H1 (cell line): ENCODE data around the gene NR1H3. TPM values are rescaled to one million over a fixed set of nuclear protein-coding genes. Genes with fewer than 3 reads are reported as not detected.

Source experiments
- CTCF ChIA-PET: fragments of 300-600 bp; sonication (Branson Sonifier 250); formaldehyde crosslinking; loops from one replicate; lab custom pipeline; 2021; ENCODE audit not compliant: partially characterized antibody; lab: Charles Lee
- POLR2A ChIA-PET: fragments of 300-600 bp; sonication (Branson Sonifier 250); formaldehyde crosslinking; loops from one replicate; lab custom pipeline; 2021; ENCODE audit warnings: inconsistent platforms; ENCODE audit not compliant: partially characterized antibody; lab: Charles Lee
- DNase-seq, 2 experiments: peaks; one replicate each; pipeline versions ENCODE4 v3.0.0 to v3.0.0-alpha.2; 2010 to 2022; ENCODE audit warnings: low spot score in 2 of 2, low read depth in 1 of 2, mixed read lengths in 1 of 2
- FAIRE-seq: peaks from 2 replicates; lab custom pipeline; 2011; peaks lifted over from hg19 to GRCh38; lab: Jason Lieb, UNC
- H2AFZ ChIP-seq: 2 replicates; pipeline ENCODE4 v1.8.1; 2012; ENCODE audit warnings: low read length, inconsistent platforms
- H2AK5ac ChIP-seq: 2 replicates; pipeline ENCODE4 v1.6.1; 2013; ENCODE audit warnings: low read depth, low read length
- H2BK120ac ChIP-seq: replicated peaks from 2 replicates; pipeline ENCODE3; 2013; ENCODE audit warnings: low read depth, low read length, inconsistent platforms
- H2BK12ac ChIP-seq: 2 replicates; pipeline ENCODE4 v1.6.1; 2013; ENCODE audit warnings: low read depth, low read length
- H2BK15ac ChIP-seq: 2 replicates; pipeline ENCODE4 v1.6.1; 2013; ENCODE audit warnings: low read length
- H2BK20ac ChIP-seq: 2 replicates; pipeline ENCODE4 v1.6.1; 2013; ENCODE audit warnings: low read length
- H2BK5ac ChIP-seq: 2 replicates; pipeline ENCODE4 v1.6.1; 2013; ENCODE audit warnings: low read depth, low read length
- H3K14ac ChIP-seq: 2 replicates; pipeline ENCODE4 v1.6.1; 2013; ENCODE audit warnings: inconsistent platforms; ENCODE audit not compliant: insufficient read length
- H3K18ac ChIP-seq: 2 replicates; pipeline ENCODE4 v1.6.1; 2013; ENCODE audit warnings: low read length; ENCODE audit errors: extremely low read depth
- H3K23ac ChIP-seq: 2 replicates; pipeline ENCODE4 v1.6.1; 2013; ENCODE audit warnings: inconsistent platforms; ENCODE audit not compliant: insufficient read length
- H3K23me2 ChIP-seq: 2 replicates; pipeline ENCODE4 v1.6.1; 2013; ENCODE audit warnings: low read depth, low read length
- H3K27ac ChIP-seq: 2 replicates; pipeline ENCODE4 v1.6.1; 2011; ENCODE audit warnings: low read depth, low read length, inconsistent platforms
- H3K27me3 ChIP-seq, 4 experiments: replicated peaks in 1 of 4; 1 replicate in 1 of 4; 2 replicates in 3 of 4; pipeline versions ENCODE4 v1.6.1 to v1.8.1; 2011 to 2013; ENCODE audit warnings: low read length in 3 of 4, mild to moderate bottlenecking in 3 of 4, inconsistent platforms in 2 of 4, mixed read lengths in 2 of 4, moderate library complexity in 1 of 4; ENCODE audit not compliant: control insufficient read depth in 3 of 4, insufficient read depth in 3 of 4; ENCODE audit errors: extremely low read depth in 1 of 4
- H3K36me3 ChIP-seq, 4 experiments: 2 replicates each; pipeline versions ENCODE4 v1.6.1 to v1.8.1; 2011 to 2013; ENCODE audit warnings: mild to moderate bottlenecking in 4 of 4, low read length in 3 of 4, moderate library complexity in 2 of 4, control low read depth in 1 of 4, inconsistent platforms in 1 of 4; ENCODE audit not compliant: insufficient read depth in 4 of 4, control insufficient read depth in 2 of 4
- H3K4ac ChIP-seq: replicated peaks from 2 replicates; pipeline ENCODE3; 2013; ENCODE audit warnings: low read length, low read depth, mixed read lengths, inconsistent platforms; ENCODE audit not compliant: insufficient read length
- H3K4me1 ChIP-seq, 4 experiments: replicated peaks in 1 of 4; 1 replicate in 1 of 4; 2 replicates in 3 of 4; pipeline versions ENCODE4 v1.6.1 to v1.8.1; 2011 to 2013; ENCODE audit warnings: low read length in 3 of 4, inconsistent platforms in 2 of 4, mixed read lengths in 1 of 4; ENCODE audit not compliant: insufficient read depth in 4 of 4, control insufficient read depth in 3 of 4
- H3K4me2 ChIP-seq, 2 experiments: 2 replicates each; pipeline versions ENCODE4 v1.6.1 to v1.8.1; 2011 to 2013; ENCODE audit warnings: low read depth in 2 of 2, low read length in 2 of 2, control low read depth in 1 of 2, inconsistent platforms in 1 of 2, mild to moderate bottlenecking in 1 of 2; ENCODE audit not compliant: insufficient read depth in 1 of 2
- H3K4me3 ChIP-seq, 4 experiments: fragments of 200-600, 300-600 bp in 1 of 4; sonication (generic), shearing (Covaris generic), sonication (Bioruptor Twin) in 1 of 4; 2 replicates each; pipeline versions ENCODE4 v1.5.1 to v1.8.1; 2011 to 2016; ENCODE audit warnings: low read length in 4 of 4, low read depth in 3 of 4, control low read depth in 2 of 4, inconsistent platforms in 2 of 4, mild to moderate bottlenecking in 2 of 4, mixed read lengths in 1 of 4, moderate library complexity in 1 of 4; ENCODE audit not compliant: insufficient read depth in 2 of 4; ENCODE audit errors: extremely low read depth in 1 of 4
- H3K56ac ChIP-seq: replicated peaks from 2 replicates; pipeline ENCODE3; 2013; ENCODE audit warnings: low read depth, mild to moderate bottlenecking, mixed read lengths, low read length, inconsistent platforms; ENCODE audit not compliant: insufficient read length
- H3K79me1 ChIP-seq: 2 replicates; pipeline ENCODE4 v1.6.1; 2013; ENCODE audit warnings: low read depth, low read length, control low read depth
- H3K79me2 ChIP-seq, 2 experiments: 2 replicates each; pipeline versions ENCODE4 v1.6.1 to v1.8.1; 2012 to 2013; ENCODE audit warnings: low read length in 2 of 2, mild to moderate bottlenecking in 2 of 2, inconsistent platforms in 1 of 2; ENCODE audit not compliant: insufficient read depth in 2 of 2, control insufficient read depth in 1 of 2
- H3K9ac ChIP-seq, 4 experiments: replicated peaks in 1 of 4; 1 replicate in 1 of 4; 2 replicates in 3 of 4; pipeline versions ENCODE4 v1.6.1 to v1.8.1; 2011 to 2013; ENCODE audit warnings: low read depth in 3 of 4, low read length in 3 of 4, control low read depth in 2 of 4, mild to moderate bottlenecking in 2 of 4, moderate library complexity in 2 of 4, inconsistent platforms in 1 of 4; ENCODE audit errors: extremely low read depth in 1 of 4
- H3K9me3 ChIP-seq, 2 experiments: 2 replicates each; pipeline versions ENCODE4 v1.6.1 to v1.8.1; 2012 to 2013; ENCODE audit warnings: mild to moderate bottlenecking in 2 of 2, moderate library complexity in 2 of 2, control low read depth in 1 of 2, inconsistent platforms in 1 of 2, low read depth in 1 of 2, low read length in 1 of 2, mixed read lengths in 1 of 2; ENCODE audit not compliant: insufficient read depth in 2 of 2
- H4K20me1 ChIP-seq, 2 experiments: replicated peaks in 1 of 2; 2 replicates each; pipeline versions ENCODE3 to v1.8.1; 2011 to 2013; ENCODE audit warnings: inconsistent platforms in 2 of 2, low read length in 2 of 2, mild to moderate bottlenecking in 1 of 2; ENCODE audit not compliant: insufficient read depth in 2 of 2, control insufficient read depth in 1 of 2
- H4K5ac ChIP-seq: 2 replicates; pipeline ENCODE4 v1.6.1; 2013; ENCODE audit warnings: low read length, low read depth, mixed read lengths, inconsistent platforms; ENCODE audit not compliant: insufficient read length
- H4K8ac ChIP-seq: 2 replicates; pipeline ENCODE4 v1.8.0; 2013; ENCODE audit warnings: mild to moderate bottlenecking, moderate library complexity, low read length, inconsistent platforms; ENCODE audit not compliant: insufficient read depth; ENCODE audit errors: extremely low read depth
- H4K91ac ChIP-seq: replicated peaks from 2 replicates; pipeline ENCODE3; 2013; ENCODE audit warnings: low read length, mixed read lengths, inconsistent platforms; ENCODE audit not compliant: insufficient read length
- WGBS, 2 experiments: shearing (Covaris generic) in 1 of 2; methylation state at CpG; one replicate each; pipeline versions ENCODE4 v1.1.6 to v1.1.7; 2013 to 2015; ENCODE audit warnings: low lambda C conversion rate in 2 of 2, mixed read lengths in 2 of 2, inconsistent platforms in 1 of 2, low coverage in 1 of 2, missing lambda C conversion rate in 1 of 2; ENCODE audit not compliant: insufficient replicate concordance in 2 of 2, insufficient coverage in 1 of 2, insufficient read length in 1 of 2; ENCODE audit errors: extremely low coverage in 1 of 2, missing lambda C conversion rate in 1 of 2; 5-methylcytosine and 5-hydroxymethylcytosine counted together
- polyA plus RNA-seq, 7 experiments: library from polyadenylated mRNA; depleted of rRNA in 3 of 7; stranded (reverse) in 5 of 7; unstranded in 2 of 7; fragments of >200 nt in 5 of 7; fragments of 200-250 nt in 2 of 7; gene quantifications; 1 replicate in 5 of 7; 2 replicates in 1 of 7; 4 replicates in 1 of 7; pipeline versions ENCODE4 v1.2.1 to v1.2.3, GENCODE V29; 2011 to 2013; ENCODE audit warnings: missing spikeins in 2 of 7, mixed read lengths in 2 of 7
- total RNA-seq: library from RNA; stranded (reverse); fragmentation: NEBNext Ultra II Directional; extraction: Animal tissue kit (Norgen Biotek cat#: 25700); gene quantifications from 2 replicates; pipeline ENCODE4 v1.2.1, GENCODE V29; 2021
- TF ChIP-seq, protein P1 (sequence below), 3 experiments: IDR thresholded peaks; 1 replicate in 2 of 3; 2 replicates in 1 of 3; pipeline versions ENCODE4 v1.5.1 to v1.6.1; 2011; ENCODE audit warnings: low read length in 3 of 3, mild to moderate bottlenecking in 3 of 3, inconsistent platforms in 2 of 3, low read depth in 1 of 3, moderate library complexity in 1 of 3; ENCODE audit not compliant: insufficient read depth in 1 of 3; ENCODE audit errors: control extremely low read depth in 1 of 3

The NR1H3 gene
- total and polyA plus RNA-seq, 2 of the 8 experiments (the other 6 are each of a cell fraction or from before 2014, with no cell fraction given), result 19.9 to 42.1 TPM

DNA sequence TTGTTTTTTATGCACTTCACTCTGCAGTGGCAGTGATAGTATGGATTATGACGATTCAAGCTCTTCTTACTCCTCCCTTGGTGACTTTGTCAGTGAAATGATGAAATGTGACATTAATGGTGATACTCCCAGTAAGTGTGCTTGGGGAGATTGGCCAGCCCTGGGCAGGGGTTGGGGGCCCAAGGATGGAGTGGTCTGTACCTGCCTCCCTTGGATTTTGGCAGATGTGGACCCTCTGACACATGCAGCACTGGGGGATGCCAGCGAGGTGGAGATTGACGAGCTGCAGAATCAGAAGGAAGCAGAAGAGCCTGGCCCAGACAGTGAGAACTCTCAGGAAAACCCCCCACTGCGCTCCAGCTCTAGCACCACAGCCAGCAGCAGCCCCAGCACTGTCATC lies 26.4 kb downstream of the NR1H3 start:
- H3K27ac ChIP-seq, result no peak overlapping the region
- no peak overlapping the region for H3K18ac ChIP-seq
- no peak overlapping the region for H3K4me2 ChIP-seq
- H3K23me2 ChIP-seq, result no peaks in the 10 kb centered on the region
- no peak overlapping the region for H2AK5ac ChIP-seq
- H3K14ac ChIP-seq, result no peak overlapping the region
- H3K23ac ChIP-seq, result no peak overlapping the region
- POLR2A ChIA-PET, result no interaction called here
- no peak for DNase-seq
- H2BK12ac ChIP-seq, result no peak overlapping the region
- H3K4ac ChIP-seq, result no peak overlapping the region
- no peak overlapping the region for H2BK120ac ChIP-seq
- peaks cover 2 to 7% of the 10 kb centered on the region in 2 experiments for H4K20me1 ChIP-seq
- H3K4me1 ChIP-seq, result no peaks in the 10 kb centered on the region
- H2BK20ac ChIP-seq, result no peak overlapping the region
- H3K27me3 ChIP-seq, result no peaks in the 10 kb centered on the region; a peak in 1 of 7 replicates
- WGBS, 2 experiments, result 87% methylated on average over 4 of the region's 4 CpGs; no CpG with 5 or more reads in 1 of the 2 experiments
- H2BK15ac ChIP-seq, result no peak overlapping the region
- no peak overlapping the region for H2BK5ac ChIP-seq
- H4K91ac ChIP-seq, result no peak overlapping the region
- no peak overlapping the region for H2AFZ ChIP-seq
- no peak overlapping the region for H3K56ac ChIP-seq
- no peak overlapping the region for H3K9ac ChIP-seq
- H3K4me3 ChIP-seq, result no peak overlapping the region
- no peak for FAIRE-seq
- H3K79me1 ChIP-seq, result no peaks in the 10 kb centered on the region
- CTCF ChIA-PET, result interaction anchor here (1.1 to 2.8 kb wide), 4 partner anchors 25 to 131 kb away, joined by 3 to 9 read pairs (median 5); partner anchors contain the start of gene NR1H3
- H3K9me3 ChIP-seq, result no peaks in the 10 kb centered on the region
- no peaks in the 10 kb centered on the region for H3K79me2 ChIP-seq
- no peak overlapping the region for H4K5ac ChIP-seq
- no peak overlapping the region for H4K8ac ChIP-seq
- TF ChIP-seq, protein P1, sequence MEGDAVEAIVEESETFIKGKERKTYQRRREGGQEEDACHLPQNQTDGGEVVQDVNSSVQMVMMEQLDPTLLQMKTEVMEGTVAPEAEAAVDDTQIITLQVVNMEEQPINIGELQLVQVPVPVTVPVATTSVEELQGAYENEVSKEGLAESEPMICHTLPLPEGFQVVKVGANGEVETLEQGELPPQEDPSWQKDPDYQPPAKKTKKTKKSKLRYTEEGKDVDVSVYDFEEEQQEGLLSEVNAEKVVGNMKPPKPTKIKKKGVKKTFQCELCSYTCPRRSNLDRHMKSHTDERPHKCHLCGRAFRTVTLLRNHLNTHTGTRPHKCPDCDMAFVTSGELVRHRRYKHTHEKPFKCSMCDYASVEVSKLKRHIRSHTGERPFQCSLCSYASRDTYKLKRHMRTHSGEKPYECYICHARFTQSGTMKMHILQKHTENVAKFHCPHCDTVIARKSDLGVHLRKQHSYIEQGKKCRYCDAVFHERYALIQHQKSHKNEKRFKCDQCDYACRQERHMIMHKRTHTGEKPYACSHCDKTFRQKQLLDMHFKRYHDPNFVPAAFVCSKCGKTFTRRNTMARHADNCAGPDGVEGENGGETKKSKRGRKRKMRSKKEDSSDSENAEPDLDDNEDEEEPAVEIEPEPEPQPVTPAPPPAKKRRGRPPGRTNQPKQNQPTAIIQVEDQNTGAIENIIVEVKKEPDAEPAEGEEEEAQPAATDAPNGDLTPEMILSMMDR (IDR thresholded peaks at IDR 0.05; ENCODE audit: control extremely low read depth in 1 of 3, insufficient read depth in 1 of 3, low read depth in 1 of 3, low read length in 3 of 3), result no peak
- TF ChIP-seq, all 59 proteins: peak for 0
- H3K36me3 ChIP-seq, result peaks cover 31 to 70% (median 49%) of the 10 kb centered on the region in 4 experiments
